Natural killer cell (primary cell): ENCODE measurements around the gene RFC1. TPM values are rescaled to one million over a fixed set of nuclear protein-coding genes. Genes with fewer than 3 reads are reported as not detected.
A peak's percentile ranks its signal among the peaks of the same experiment; 100 is the strongest.

Experiments used
- ATAC-seq, 3 donors: fragments of 150-1000 bp in 2 of 3; fragments of 200-7000 bp in 1 of 3; cut with Tn5 transposase; 1 replicate in 1 of 3; 2 replicates in 2 of 3; pipeline ENCODE4 v1.10.0; 2021; ENCODE audit warnings: mild to moderate bottlenecking in 2 of 3, moderate library complexity in 2 of 3
- DNase-seq, 2 donors: peaks; one replicate each; pipeline versions ENCODE4 v3.0.0 to v3.0.0-alpha.2; 2013 to 2021; ENCODE audit warnings: mixed read lengths in 1 of 2
- H3K27ac ChIP-seq: one replicate; pipeline ENCODE4 v1.5.1; 2013; ENCODE audit warnings: mild to moderate bottlenecking, low read length
- H3K27me3 ChIP-seq: one replicate; pipeline ENCODE4 v1.6.1; 2013; ENCODE audit warnings: low read length; ENCODE audit not compliant: control insufficient read depth, insufficient read depth
- H3K36me3 ChIP-seq: one replicate; pipeline ENCODE4 v1.6.1; 2013; ENCODE audit warnings: low read length; ENCODE audit not compliant: control insufficient read depth, insufficient read depth
- H3K4me1 ChIP-seq: one replicate; pipeline ENCODE4 v1.6.1; 2013; ENCODE audit warnings: low read length; ENCODE audit not compliant: control insufficient read depth, insufficient read depth
- H3K4me3 ChIP-seq: one replicate; pipeline ENCODE4 v1.5.1; 2013; ENCODE audit warnings: low read length
- H3K9me3 ChIP-seq: one replicate; pipeline ENCODE4 v1.6.1; 2013; ENCODE audit warnings: low read length; ENCODE audit not compliant: control insufficient read depth, insufficient read depth
- H3K27ac Mint-ChIP-seq, 2 donors: one replicate each; pipeline ENCODE4 v1.8.0; 2022; ENCODE audit warnings: mild to moderate bottlenecking in 2 of 2, mixed read lengths in 2 of 2, moderate library complexity in 1 of 2
- H3K27me3 Mint-ChIP-seq, 2 donors: one replicate each; pipeline ENCODE4 v1.8.0; 2022; ENCODE audit warnings: low read depth in 2 of 2, mixed read lengths in 2 of 2
- H3K36me3 Mint-ChIP-seq: one replicate; pipeline ENCODE4 v1.8.0; 2022; ENCODE audit warnings: mixed read lengths
- H3K4me1 Mint-ChIP-seq, 2 donors: one replicate each; pipeline ENCODE4 v1.8.0; 2022; ENCODE audit warnings: mixed read lengths in 2 of 2
- H3K4me3 Mint-ChIP-seq: one replicate; pipeline ENCODE4 v1.8.0; 2022; ENCODE audit warnings: mild to moderate bottlenecking, moderate library complexity, mixed read lengths
- H3K9me3 Mint-ChIP-seq, 2 donors: one replicate each; pipeline ENCODE4 v1.8.0; 2022; ENCODE audit warnings: mixed read lengths in 2 of 2
- WGBS: methylation state at CpG from one replicate; pipeline ENCODE4 v1.1.7; 2013; ENCODE audit warnings: missing lambda C conversion rate; ENCODE audit not compliant: insufficient coverage; 5-methylcytosine and 5-hydroxymethylcytosine counted together
- intact Hi-C: fragments of 100-400 bp; cut with micrococcal nuclease; formaldehyde crosslinking; loops from one replicate; pipeline ENCODE4 v1.14.2; 2022
- total RNA-seq, 4 donors: library from RNA; stranded (reverse); fragments of 120-200 nt in 1 of 4; gene quantifications; one replicate each; pipeline versions ENCODE4 v1.2.3 to v1.2.4, GENCODE V29; 2013 to 2022
- TF ChIP-seq, protein P1 (sequence below): fragments of 200-600 bp; IDR thresholded peaks from one replicate; pipeline ENCODE4 v1.8.0; 2022; ENCODE audit warnings: antibody characterized with exemption

The RFC1 gene
- total RNA-seq, 3 donors from 2014 or later (not counting 1 experiment from before 2014, with no cell fraction given) = 74.6 to 103 (median 84.7) TPM

DNA sequence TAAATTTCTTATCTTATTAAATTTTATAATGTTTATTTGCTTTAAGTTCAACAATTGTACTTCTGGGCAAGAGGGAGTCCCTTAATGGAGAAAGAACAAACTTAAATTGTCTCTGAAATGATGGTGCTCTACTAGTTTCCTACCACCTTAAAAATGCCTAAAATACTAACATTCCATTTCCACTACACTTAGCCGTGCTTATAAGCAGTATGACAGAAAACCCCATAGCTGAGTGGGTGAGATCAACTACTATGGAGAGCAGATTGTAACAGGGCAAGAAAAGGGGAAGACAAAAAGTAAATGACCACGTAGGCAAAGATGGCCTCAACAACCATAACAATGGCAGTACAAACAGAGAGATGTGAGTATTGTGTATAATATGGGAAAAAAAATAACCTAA, 35.0 kb downstream of the RFC1 start:
- no peaks in the 10 kb centered on the region for H3K36me3 Mint-ChIP-seq
- intact Hi-C loops = no loop called here

DNA sequence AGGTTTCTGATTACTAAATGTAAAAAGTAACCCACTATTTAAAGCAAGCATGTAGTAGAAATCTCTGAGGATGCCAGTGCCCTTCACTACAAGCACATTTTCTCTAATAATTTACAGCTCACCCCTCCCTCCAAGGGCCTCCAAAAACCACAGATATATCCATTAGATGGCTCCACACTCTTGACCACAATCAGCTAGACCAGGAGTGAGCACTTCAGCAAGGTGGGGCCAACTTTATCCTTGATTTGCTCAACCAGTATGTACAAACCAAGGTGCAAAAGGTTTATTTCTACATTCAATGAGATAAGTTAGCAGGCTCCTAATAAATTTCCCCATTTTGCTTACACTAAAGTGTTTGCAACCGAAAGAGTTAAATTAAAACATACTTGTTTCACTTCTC, 35.8 kb downstream of the RFC1 start:
- intact Hi-C loops = no loop called here
- Mint-ChIP-seq H3K27ac (peak overlapping the region; percentile 3 to 10), H3K36me3 (no peaks in the 10 kb centered on the region), H3K27me3 (no peaks in the 10 kb centered on the region), H3K9me3 (no peaks in the 10 kb centered on the region), H3K4me3 (no peak overlapping the region), H3K4me1 (peaks cover 21 to 32% of the 10 kb centered on the region in 2 donors)
- DNase-seq (no peak), ATAC-seq (no peak)
- Histone ChIP-seq H3K27me3 (no peaks in the 10 kb centered on the region), H3K9me3 (no peaks in the 10 kb centered on the region), H3K27ac (no peak overlapping the region), H3K36me3 (peaks cover 13% of the 10 kb centered on the region), H3K4me1 (no peaks in the 10 kb centered on the region), H3K4me3 (no peak overlapping the region)
- 93% methylated on average over 1 of the region's 1 CpG for WGBS
- TF ChIP-seq, protein P1, sequence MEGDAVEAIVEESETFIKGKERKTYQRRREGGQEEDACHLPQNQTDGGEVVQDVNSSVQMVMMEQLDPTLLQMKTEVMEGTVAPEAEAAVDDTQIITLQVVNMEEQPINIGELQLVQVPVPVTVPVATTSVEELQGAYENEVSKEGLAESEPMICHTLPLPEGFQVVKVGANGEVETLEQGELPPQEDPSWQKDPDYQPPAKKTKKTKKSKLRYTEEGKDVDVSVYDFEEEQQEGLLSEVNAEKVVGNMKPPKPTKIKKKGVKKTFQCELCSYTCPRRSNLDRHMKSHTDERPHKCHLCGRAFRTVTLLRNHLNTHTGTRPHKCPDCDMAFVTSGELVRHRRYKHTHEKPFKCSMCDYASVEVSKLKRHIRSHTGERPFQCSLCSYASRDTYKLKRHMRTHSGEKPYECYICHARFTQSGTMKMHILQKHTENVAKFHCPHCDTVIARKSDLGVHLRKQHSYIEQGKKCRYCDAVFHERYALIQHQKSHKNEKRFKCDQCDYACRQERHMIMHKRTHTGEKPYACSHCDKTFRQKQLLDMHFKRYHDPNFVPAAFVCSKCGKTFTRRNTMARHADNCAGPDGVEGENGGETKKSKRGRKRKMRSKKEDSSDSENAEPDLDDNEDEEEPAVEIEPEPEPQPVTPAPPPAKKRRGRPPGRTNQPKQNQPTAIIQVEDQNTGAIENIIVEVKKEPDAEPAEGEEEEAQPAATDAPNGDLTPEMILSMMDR = no peak

More for the DNA sequence above, 35.0 kb downstream of the RFC1 start:
- Mint-ChIP-seq H3K9me3 (no peaks in the 10 kb centered on the region), H3K4me1 (peaks cover 26 to 37% of the 10 kb centered on the region in 2 donors), H3K27me3 (no peaks in the 10 kb centered on the region), H3K27ac (no peak overlapping the region), H3K4me3 (no peak overlapping the region)
- DNase-seq = no peak
- peaks cover 11% of the 10 kb centered on the region for H3K36me3 ChIP-seq
- 100% methylated on average over 1 of the region's 2 CpGs for WGBS
- no peak overlapping the region for H3K27ac ChIP-seq
- ATAC-seq = no peak
- no peaks in the 10 kb centered on the region for H3K4me1 ChIP-seq
- no peak overlapping the region for H3K4me3 ChIP-seq
- TF ChIP-seq, protein P1 = no peak
- H3K27me3 ChIP-seq = no peaks in the 10 kb centered on the region
- no peaks in the 10 kb centered on the region for H3K9me3 ChIP-seq

DNA sequence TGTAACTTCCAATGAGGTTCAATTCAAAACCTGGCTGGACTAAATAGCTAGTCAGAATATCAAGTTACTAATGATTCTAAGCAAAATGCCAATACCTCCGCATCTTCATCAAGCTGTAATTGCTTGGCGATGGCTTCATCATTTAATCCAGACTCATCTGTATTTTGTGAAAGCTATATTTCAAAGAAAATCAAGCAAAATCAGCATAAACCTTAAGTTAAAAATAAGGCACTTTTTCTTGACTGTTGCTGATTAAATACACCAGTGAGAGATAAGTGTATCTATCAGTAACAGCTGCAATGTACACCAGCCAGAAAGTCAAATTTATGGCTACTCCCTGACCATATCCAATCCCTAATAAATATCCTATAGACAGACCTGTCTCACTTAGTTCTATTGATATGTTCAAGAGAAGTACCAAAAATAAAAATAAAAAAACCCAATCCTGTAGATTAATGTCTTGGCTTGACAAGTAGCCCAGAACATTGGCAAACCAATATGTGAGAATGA, 39.6 kb downstream of the RFC1 start:
- TF ChIP-seq, protein P1 = no peak
- H3K9me3 ChIP-seq = no peaks in the 10 kb centered on the region
- H3K27me3 ChIP-seq = no peaks in the 10 kb centered on the region
- H3K27me3 Mint-ChIP-seq = no peaks in the 10 kb centered on the region
- H3K4me3 ChIP-seq = no peak overlapping the region
- WGBS = 100% methylated on average over 1 of the region's 2 CpGs
- no peak for DNase-seq
- H3K4me3 Mint-ChIP-seq = no peak overlapping the region
- H3K27ac ChIP-seq = no peak overlapping the region
- no peaks in the 10 kb centered on the region for H3K36me3 Mint-ChIP-seq
- peaks cover 25% of the 10 kb centered on the region for H3K36me3 ChIP-seq
- H3K4me1 ChIP-seq = no peaks in the 10 kb centered on the region
- H3K9me3 Mint-ChIP-seq = no peaks in the 10 kb centered on the region
- intact Hi-C loops = no loop called here
- H3K4me1 Mint-ChIP-seq = peaks cover 21 to 23% of the 10 kb centered on the region in 2 donors
- ATAC-seq = no peak
- no peak overlapping the region for H3K27ac Mint-ChIP-seq
